Myocyte (in vitro differentiated cells): Measurements from ENCODE around the gene SND1. TPM values are rescaled to one million over a fixed set of nuclear protein-coding genes. Genes with fewer than 3 reads are reported as not detected.

ENCODE experiments used
- DNase-seq: peaks from one replicate; pipeline ENCODE4 v3.0.0-alpha.2; 2012; ENCODE audit warnings: low read depth
- total RNA-seq: library from RNA; depleted of rRNA; stranded (reverse); fragments of >200 nt; gene quantifications from 2 replicates; pipeline ENCODE4 v1.2.3, GENCODE V29; 2014

SND1 gene
- total RNA-seq, 1 donor from 2014 or later, result 218 TPM

GRCh38 chr7:127822822-127823508 lies 171.0 kb downstream of the SND1 start:
- no peak for DNase-seq

GRCh38 chr7:127824682-127825081 lies 172.7 kb downstream of the SND1 start:
- no peak for DNase-seq

- DNase-seq, result no peak
Measured at GRCh38 chr7:127828843-127829500, 177.0 kb downstream of the SND1 start.

- DNase-seq, result peak; percentile 66
Measured at GRCh38 chr7:127831318-127832219, 179.6 kb downstream of the SND1 start.

GRCh38 chr7:127832592-127832991 lies 180.6 kb downstream of the SND1 start:
- no peak for DNase-seq

- DNase-seq, result no peak
Measured at GRCh38 chr7:127833641-127834040, 181.6 kb downstream of the SND1 start.

GRCh38 chr7:127835679-127836078 lies 183.7 kb downstream of the SND1 start:
- DNase-seq, result no peak

GRCh38 chr7:127837816-127838410 lies 185.9 kb downstream of the SND1 start:
- DNase-seq, result peak; percentile 17

- DNase-seq, result no peak
Measured at GRCh38 chr7:127838816-127839415, 186.9 kb downstream of the SND1 start.

- no peak for DNase-seq
Measured at GRCh38 chr7:127840226-127840951, 188.4 kb downstream of the SND1 start.

GRCh38 chr7:127844165-127844564 lies 192.2 kb downstream of the SND1 start:
- no peak for DNase-seq

GRCh38 chr7:127844707-127845331 lies 192.8 kb downstream of the SND1 start:
- peak; percentile 54 for DNase-seq

- DNase-seq, result peak; percentile 13
Measured at GRCh38 chr7:127845522-127846214, 193.7 kb downstream of the SND1 start.

GRCh38 chr7:127847641-127848040 lies 195.6 kb downstream of the SND1 start:
- no peak for DNase-seq

- DNase-seq, result no peak
Measured at GRCh38 chr7:127848241-127848640, 196.2 kb downstream of the SND1 start.

GRCh38 chr7:127850195-127850594 lies 198.2 kb downstream of the SND1 start:
- DNase-seq, result no peak

- DNase-seq, result no peak
Measured at GRCh38 chr7:127854383-127854782, 202.4 kb downstream of the SND1 start.

GRCh38 chr7:127857464-127857841 lies 205.5 kb downstream of the SND1 start:
- no peak for DNase-seq
